ENCODE data around the gene ACY1. TPM values are rescaled to one million over a fixed set of nuclear protein-coding genes. Genes with fewer than 3 reads are reported as not detected.

ACY1 gene
- total RNA-seq, 4 donors from 2014 or later, result 10.6 to 21.4 (median 19.5) TPM

DNA sequence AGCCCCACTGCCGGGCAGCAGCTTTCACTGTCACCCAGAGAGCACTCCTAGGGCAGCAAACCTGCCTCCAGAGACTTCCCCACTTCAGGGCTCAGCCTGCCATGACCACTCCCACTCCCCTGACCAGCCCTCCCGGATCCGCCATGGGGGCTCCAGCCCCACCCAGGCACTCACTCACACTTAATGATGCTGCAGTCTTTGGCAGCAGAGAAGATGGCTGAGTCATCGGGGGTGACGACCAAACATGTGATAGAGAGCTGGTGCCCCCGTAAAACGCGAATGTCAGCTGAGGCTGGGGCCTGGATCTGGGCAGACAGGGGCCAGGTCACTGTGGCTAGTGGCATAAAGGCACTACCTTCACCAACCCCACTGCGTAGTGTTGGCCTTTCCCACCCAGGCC is 46.3 kb upstream of the ACY1 start:
- no peak for ATAC-seq
- 54 to 100% methylated on average over 1 to 3 of the region's 9 CpGs for WGBS, 2 donors (ENCODE audit: low coverage in 1 of 2)
- TF ChIP-seq POLR2AphosphoS5 (IDR thresholded peaks at IDR 0.05) (no peak), POLR2A (IDR thresholded peaks at IDR 0.05) (no peak), EP300 (IDR thresholded peaks at IDR 0.05) (no peak)
- TF ChIP-seq, protein P1, sequence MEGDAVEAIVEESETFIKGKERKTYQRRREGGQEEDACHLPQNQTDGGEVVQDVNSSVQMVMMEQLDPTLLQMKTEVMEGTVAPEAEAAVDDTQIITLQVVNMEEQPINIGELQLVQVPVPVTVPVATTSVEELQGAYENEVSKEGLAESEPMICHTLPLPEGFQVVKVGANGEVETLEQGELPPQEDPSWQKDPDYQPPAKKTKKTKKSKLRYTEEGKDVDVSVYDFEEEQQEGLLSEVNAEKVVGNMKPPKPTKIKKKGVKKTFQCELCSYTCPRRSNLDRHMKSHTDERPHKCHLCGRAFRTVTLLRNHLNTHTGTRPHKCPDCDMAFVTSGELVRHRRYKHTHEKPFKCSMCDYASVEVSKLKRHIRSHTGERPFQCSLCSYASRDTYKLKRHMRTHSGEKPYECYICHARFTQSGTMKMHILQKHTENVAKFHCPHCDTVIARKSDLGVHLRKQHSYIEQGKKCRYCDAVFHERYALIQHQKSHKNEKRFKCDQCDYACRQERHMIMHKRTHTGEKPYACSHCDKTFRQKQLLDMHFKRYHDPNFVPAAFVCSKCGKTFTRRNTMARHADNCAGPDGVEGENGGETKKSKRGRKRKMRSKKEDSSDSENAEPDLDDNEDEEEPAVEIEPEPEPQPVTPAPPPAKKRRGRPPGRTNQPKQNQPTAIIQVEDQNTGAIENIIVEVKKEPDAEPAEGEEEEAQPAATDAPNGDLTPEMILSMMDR (IDR thresholded peaks at IDR 0.05), result no peak

DNA sequence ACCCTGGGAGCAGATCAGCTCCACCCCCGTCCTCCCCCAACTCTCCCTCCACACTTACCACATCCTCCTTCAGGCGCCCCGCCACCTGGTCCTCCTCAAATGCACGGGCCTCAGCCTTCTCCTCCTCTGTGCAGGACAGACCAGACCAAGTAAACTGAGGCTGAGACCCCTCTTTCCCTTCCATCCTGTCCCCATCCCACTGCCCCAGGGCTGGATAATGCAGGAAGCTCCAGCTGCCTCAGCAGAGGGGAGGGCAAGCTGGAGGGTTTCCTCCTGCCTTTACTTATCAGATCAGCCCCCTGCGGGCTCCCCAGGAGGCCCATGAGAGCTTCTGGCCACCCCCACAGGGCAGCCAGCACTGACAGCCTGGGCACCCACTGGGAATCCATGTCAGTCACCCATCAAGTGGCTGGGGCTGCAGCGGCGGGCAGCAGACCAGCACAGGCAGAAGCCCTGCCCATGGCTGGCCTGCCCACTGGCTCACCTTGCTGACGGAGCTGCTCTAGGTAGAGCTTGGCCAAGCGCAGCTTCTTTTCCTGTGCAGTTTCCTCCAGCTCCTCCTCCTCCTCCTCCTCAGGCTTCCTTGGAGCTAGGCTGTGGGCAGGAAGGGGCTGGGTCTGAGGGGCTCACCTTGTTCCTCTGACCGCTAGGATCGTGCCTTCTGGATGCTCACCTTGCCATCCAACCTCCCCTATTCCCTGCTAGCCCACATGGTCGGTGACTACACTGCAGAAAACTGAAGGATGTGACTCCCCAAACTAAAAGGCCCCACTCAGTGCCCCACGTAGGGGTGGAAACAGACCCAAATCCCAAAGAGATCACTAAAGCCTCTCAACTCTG is 45.5 kb upstream of the ACY1 start:
- no peak overlapping the region for H3K4me3 ChIP-seq
- H3K9me3 ChIP-seq, result no peaks in the 10 kb centered on the region
- no peaks in the 10 kb centered on the region for H3K27me3 ChIP-seq
- H3K4me1 ChIP-seq, result peaks cover 0 to 35% (median 15%) of the 10 kb centered on the region in 3 donors
- no peak for ATAC-seq
- H3K36me3 ChIP-seq, result peaks cover 0 to 67% of the 10 kb centered on the region in 2 donors
- no peak for TF ChIP-seq POLR2A (IDR thresholded peaks at IDR 0.05)
- TF ChIP-seq, protein P1 (IDR thresholded peaks at IDR 0.05), result no peak
- TF ChIP-seq EP300 (IDR thresholded peaks at IDR 0.05), result no peak
- TF ChIP-seq POLR2AphosphoS5 (IDR thresholded peaks at IDR 0.05), result no peak
- H3K27ac ChIP-seq, result no peak overlapping the region
- 76 to 100% methylated on average over 3 of the region's 13 CpGs for WGBS, 2 donors (ENCODE audit: low coverage in 1 of 2)

More for the DNA sequence above, 46.3 kb upstream of the ACY1 start:
- no peaks in the 10 kb centered on the region for H3K27me3 ChIP-seq
- H3K27ac ChIP-seq, result no peak overlapping the region
- peaks cover 0 to 75% of the 10 kb centered on the region in 2 donors for H3K36me3 ChIP-seq
- H3K4me1 ChIP-seq, result peaks cover 0 to 28% (median 10%) of the 10 kb centered on the region in 3 donors
- H3K9me3 ChIP-seq, result no peaks in the 10 kb centered on the region
- H3K4me3 ChIP-seq, result no peak overlapping the region

DNA sequence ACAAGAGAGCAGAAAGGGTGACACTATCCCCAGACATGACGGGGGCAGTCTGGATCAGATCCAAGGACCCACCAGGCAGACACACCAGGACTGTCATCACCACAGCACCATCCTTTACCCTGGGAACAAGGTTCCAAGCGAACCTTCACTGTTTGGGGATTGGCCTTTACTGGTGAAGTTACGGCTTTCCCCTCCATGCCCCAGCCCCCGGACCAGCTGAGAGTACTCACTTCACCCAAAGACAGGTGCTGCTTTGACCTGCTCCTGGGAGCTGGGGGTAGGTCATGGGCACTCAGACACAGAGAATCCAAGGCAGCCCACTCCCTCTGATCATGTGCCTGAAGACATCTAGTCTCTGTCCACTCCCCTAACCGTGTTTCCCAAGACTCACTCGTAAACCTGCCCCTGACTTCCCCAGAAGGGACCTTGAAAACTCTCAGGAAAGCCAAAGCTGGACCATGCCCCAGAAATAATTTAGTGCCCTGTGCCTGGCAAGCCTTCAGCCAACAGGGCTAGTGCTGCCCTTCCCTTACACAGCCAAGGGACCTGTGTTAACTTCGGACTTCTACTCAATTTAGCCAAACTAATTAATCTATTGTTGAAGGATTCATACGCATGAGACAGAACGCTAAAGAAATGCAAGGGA is 44.4 kb upstream of the ACY1 start:
- TF ChIP-seq EP300 (IDR thresholded peaks at IDR 0.05) (no peak), POLR2A (IDR thresholded peaks at IDR 0.05) (no peak), POLR2AphosphoS5 (IDR thresholded peaks at IDR 0.05) (no peak)
- TF ChIP-seq, protein P1 (IDR thresholded peaks at IDR 0.05), result no peak
- 81 to 86% methylated on average over 4 of the region's 9 CpGs for WGBS, 2 donors (ENCODE audit: low coverage in 1 of 2)
- Histone ChIP-seq H3K4me3 (no peak overlapping the region), H3K36me3 (peaks cover 0 to 57% of the 10 kb centered on the region in 2 donors), H3K27ac (no peak overlapping the region), H3K4me1 (peaks cover 0 to 43% (median 22%) of the 10 kb centered on the region in 3 donors), H3K27me3 (no peaks in the 10 kb centered on the region), H3K9me3 (no peaks in the 10 kb centered on the region)
- ATAC-seq, result no peak

DNA sequence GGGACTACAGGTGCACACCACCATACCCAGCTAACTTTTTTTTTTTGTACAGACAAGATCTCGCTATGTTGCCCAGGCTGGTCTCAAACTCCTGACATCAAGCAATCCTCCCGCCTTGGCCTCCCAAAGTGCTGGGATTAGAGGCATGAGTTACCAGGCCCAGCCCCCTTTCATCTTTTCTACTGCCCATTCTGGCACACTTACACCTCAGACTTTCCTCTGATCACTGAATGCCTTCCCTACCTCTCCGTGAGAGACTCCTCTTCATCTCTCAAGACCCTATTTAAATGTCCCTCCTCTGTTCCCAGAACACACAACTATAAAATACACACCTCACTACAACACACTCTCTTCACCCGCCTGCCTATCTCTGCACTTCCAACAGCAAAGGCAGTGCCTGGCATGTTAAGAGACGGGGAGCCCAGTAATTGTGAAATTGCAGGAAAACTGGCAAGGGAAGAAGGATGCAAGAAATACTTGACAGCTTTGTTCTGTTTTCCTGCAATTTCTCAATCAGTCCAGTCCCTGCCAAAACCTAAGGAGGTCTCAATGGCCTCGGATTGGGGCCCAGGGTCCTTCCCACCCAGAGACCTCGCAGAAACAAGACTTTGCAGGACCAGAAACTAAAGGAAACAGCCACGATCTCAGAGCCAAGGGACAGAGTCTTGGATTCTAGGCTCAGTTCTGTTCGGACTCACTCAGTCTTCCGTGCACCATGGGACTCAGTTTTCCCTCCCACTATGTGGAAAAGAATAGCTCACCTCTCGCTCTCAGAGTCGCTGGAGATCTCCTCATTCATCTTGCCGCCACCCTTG is 42.5 kb upstream of the ACY1 start:
- Histone ChIP-seq H3K27ac (peak overlapping the region in 3 of 4 donors; percentile 81 to 88 (median 82)), H3K9me3 (no peaks in the 10 kb centered on the region), H3K4me1 (peaks cover 0 to 43% (median 22%) of the 10 kb centered on the region in 3 donors), H3K36me3 (peaks cover 0 to 57% of the 10 kb centered on the region in 2 donors), H3K27me3 (no peaks in the 10 kb centered on the region), H3K4me3 (peak overlapping the region; percentile 58 to 86)
- 11 to 69% methylated on average over 4 to 7 of the region's 13 CpGs for WGBS, 2 donors (ENCODE audit: low coverage in 1 of 2)
- TF ChIP-seq EP300 (IDR thresholded peaks at IDR 0.05) (no peak), POLR2A (IDR thresholded peaks at IDR 0.05) (no peak), POLR2AphosphoS5 (IDR thresholded peaks at IDR 0.05) (no peak)
- TF ChIP-seq, protein P1 (IDR thresholded peaks at IDR 0.05), result no peak
- ATAC-seq, result no peak
